Hair follicular keratinocyte (primary cell): ENCODE results near the gene CHD9. TPM values are rescaled to one million over a fixed set of nuclear protein-coding genes. Genes with fewer than 3 reads are reported as not detected.

ENCODE experiments used
- total RNA-seq: library from RNA; depleted of rRNA; stranded (reverse); fragments of >200 nt; gene quantifications from 2 replicates; pipeline ENCODE4 v1.2.3, GENCODE V29; 2015

Gene CHD9
- 14.7 and 23.2 TPM in 2 replicates for total RNA-seq

GRCh38 chr16:53054670-53055485 is at the start of gene CHD9:
TSS of gene CHD9 (plus strand) at chr16:53054991. CDS start at chr16:53156090, 101,099 bp downstream.

GRCh38 chr16:53052519-53053501 is 2.0 kb upstream of the CHD9 start, which contains the start of gene CHD9NB:
TSS of gene CHD9NB (minus strand) at chr16:53052897. CDS start at chr16:53044158, 8,739 bp downstream.

Other genes with a start within 250 kb of the CHD9 start
- gene CHD9NB, start 2.1 kb upstream of the CHD9 start, total RNA-seq: 0.11 and 0.47 TPM in 2 replicates